HEK293 (cell line): Measurements from ENCODE around the gene PIN4.

ENCODE experiments used
- CTCF ChIA-PET: fragments of 350-600 bp; formaldehyde crosslinking; extraction: SDS; loops from one replicate; lab custom pipeline; 2021; ENCODE audit warnings: antibody characterized with exemption; lab: Yijun Ruan, JAX
- POLR2A ChIA-PET: fragments of 300-600 bp; formaldehyde crosslinking; extraction: SDS; loops from one replicate; lab custom pipeline; 2020; ENCODE audit warnings: antibody characterized with exemption, inconsistent platforms; lab: Yijun Ruan, JAX
- H3K27ac ChIP-seq: fragments of 200-500 bp; sonication (Bioruptor generic); 2 replicates; pipeline ENCODE4 v1.5.1; 2014; ENCODE audit warnings: low read depth, low read length, control low read depth, inconsistent platforms; ENCODE audit errors: extremely low read depth
- H3K36me3 ChIP-seq, 2 experiments: fragments of 200-500 bp in 1 of 2; sonication (Bioruptor generic) in 1 of 2; 1 replicate in 1 of 2; 2 replicates in 1 of 2; pipeline ENCODE4 v1.5.1; 2014 to 2017; ENCODE audit warnings: inconsistent platforms in 2 of 2, low read length in 2 of 2; ENCODE audit not compliant: control insufficient read depth in 2 of 2, insufficient read depth in 1 of 2
- H3K4me1 ChIP-seq: fragments of 200-500 bp; sonication (Bioruptor generic); 2 replicates; pipeline ENCODE4 v1.5.1; 2014; ENCODE audit warnings: mild to moderate bottlenecking, low read length, inconsistent platforms; ENCODE audit not compliant: control insufficient read depth, insufficient read depth
- H3K4me3 ChIP-seq: 2 replicates; pipeline ENCODE4 v1.5.1; 2011; ENCODE audit warnings: low read depth, mild to moderate bottlenecking, control low read depth, low read length, moderate library complexity
- H3K9me3 ChIP-seq: fragments of 200-500 bp; sonication (Bioruptor generic); 2 replicates; pipeline ENCODE4 v1.5.1; 2014; ENCODE audit warnings: low read depth, low read length, inconsistent platforms; ENCODE audit not compliant: control insufficient read depth, insufficient read depth
- BCL11A ChIP-seq: fragments of 450-650 bp; formaldehyde crosslinking; IDR thresholded peaks from 2 replicates; pipeline ENCODE4 v1.5.1; 2016; ENCODE audit warnings: low read depth, missing biosample characterization, missing genetic modification characterization
- BCL6B ChIP-seq: fragments of 450-650 bp; formaldehyde crosslinking; IDR thresholded peaks from 2 replicates; pipeline ENCODE4 v1.5.1; 2017; ENCODE audit warnings: missing biosample characterization, missing genetic modification characterization
- EGR2 ChIP-seq: fragments of 450-650 bp; formaldehyde crosslinking; IDR thresholded peaks from 2 replicates; pipeline ENCODE4 v1.5.1; 2016; ENCODE audit warnings: low read depth, missing biosample characterization, missing genetic modification characterization
- HOXA7 ChIP-seq: sonication (generic); formaldehyde crosslinking; IDR thresholded peaks from 2 replicates; pipeline ENCODE4 v1.8.1; 2022; ENCODE audit warnings: missing genetic modification reagents, borderline replicate concordance
- RBAK ChIP-seq: fragments of 450-650 bp; formaldehyde crosslinking; IDR thresholded peaks from 2 replicates; pipeline ENCODE4 v1.5.1; 2016; ENCODE audit warnings: missing biosample characterization, missing genetic modification characterization
- ZFP69B ChIP-seq: fragments of 450-650 bp; formaldehyde crosslinking; IDR thresholded peaks from 2 replicates; pipeline ENCODE4 v1.5.1; 2016; ENCODE audit warnings: missing biosample characterization, missing genetic modification characterization
- ZNF112 ChIP-seq: fragments of 450-650 bp; formaldehyde crosslinking; IDR thresholded peaks from 2 replicates; pipeline ENCODE4 v1.5.0; 2017; ENCODE audit warnings: missing biosample characterization, missing genetic modification characterization
- ZNF133 ChIP-seq: fragments of 450-650 bp; formaldehyde crosslinking; IDR thresholded peaks from 2 replicates; pipeline ENCODE4 v1.5.1; 2016; ENCODE audit warnings: missing biosample characterization, missing genetic modification characterization
- ZNF184 ChIP-seq: fragments of 450-650 bp; IDR thresholded peaks from 2 replicates; pipeline ENCODE4 v1.5.1; 2018; ENCODE audit warnings: missing biosample characterization, mild to moderate bottlenecking, missing genetic modification characterization
- ZNF211 ChIP-seq: fragments of 450-650 bp; formaldehyde crosslinking; IDR thresholded peaks from 2 replicates; pipeline ENCODE4 v1.5.1; 2016; ENCODE audit warnings: low read depth, missing biosample characterization, missing genetic modification characterization
- ZNF292 ChIP-seq: fragments of 450-650 bp; formaldehyde crosslinking; IDR thresholded peaks from 2 replicates; pipeline ENCODE4 v1.5.1; 2016; ENCODE audit warnings: low read depth, missing biosample characterization, missing genetic modification characterization, borderline replicate concordance
- ZNF529 ChIP-seq: fragments of 450-650 bp; formaldehyde crosslinking; IDR thresholded peaks from 2 replicates; pipeline ENCODE4 v1.5.1; 2017; ENCODE audit warnings: missing genetic modification characterization, missing biosample characterization; ENCODE audit not compliant: insufficient replicate concordance
- ZNF549 ChIP-seq: fragments of 450-650 bp; IDR thresholded peaks from 2 replicates; pipeline ENCODE4 v1.5.1; 2018; ENCODE audit warnings: missing biosample characterization, missing genetic modification characterization, mild to moderate bottlenecking, inconsistent platforms, moderate library complexity
- ZNF610 ChIP-seq: fragments of 450-650 bp; formaldehyde crosslinking; IDR thresholded peaks from 2 replicates; pipeline ENCODE4 v1.5.1; 2016; ENCODE audit warnings: missing biosample characterization, missing genetic modification characterization, borderline replicate concordance
- ZNF626 ChIP-seq: fragments of 450-650 bp; sonication (Bioruptor Pico); formaldehyde crosslinking; IDR thresholded peaks from 2 replicates; pipeline ENCODE4 v1.5.1; 2018; ENCODE audit warnings: missing biosample characterization, missing genetic modification characterization, inconsistent platforms
- TF ChIP-seq, protein P1 (sequence below): fragments of 450-650 bp; formaldehyde crosslinking; IDR thresholded peaks from 2 replicates; pipeline ENCODE4 v1.5.1; 2016; ENCODE audit warnings: missing biosample characterization, missing genetic modification characterization
- TF ChIP-seq, protein P2 (sequence below): fragments of 450-650 bp; formaldehyde crosslinking; IDR thresholded peaks from 2 replicates; pipeline ENCODE4 v1.5.1; 2016; ENCODE audit warnings: missing biosample characterization, missing genetic modification characterization

The PIN4 gene

GRCh38 chrX:72230290-72230689 lies 48.7 kb downstream of the PIN4 start:
- Histone ChIP-seq H3K36me3 (peaks cover 16 to 19% of the 10 kb centered on the region in 2 experiments; a peak in 2 of 3 replicates), H3K4me1 (no peaks in the 10 kb centered on the region), H3K4me3 (no peak overlapping the region), H3K9me3 (peaks cover 5% of the 10 kb centered on the region), H3K27ac (no peak overlapping the region)
- no peak for TF ChIP-seq EGR2 (tag by site-specific recombination)
- 0 out of 2 replicates have a peak, but pooled peaks have one; percentile 40 for TF ChIP-seq ZNF184
- peak; percentile 81 for TF ChIP-seq ZNF529 (tag by site-specific recombination)
- 0 out of 2 replicates have a peak, but pooled peaks have one; percentile 30 for TF ChIP-seq ZNF549 (tag by site-specific recombination)
- TF ChIP-seq ZNF211: 0 out of 2 replicates have a peak, but pooled peaks have one; percentile 31
- TF ChIP-seq, protein P1, sequence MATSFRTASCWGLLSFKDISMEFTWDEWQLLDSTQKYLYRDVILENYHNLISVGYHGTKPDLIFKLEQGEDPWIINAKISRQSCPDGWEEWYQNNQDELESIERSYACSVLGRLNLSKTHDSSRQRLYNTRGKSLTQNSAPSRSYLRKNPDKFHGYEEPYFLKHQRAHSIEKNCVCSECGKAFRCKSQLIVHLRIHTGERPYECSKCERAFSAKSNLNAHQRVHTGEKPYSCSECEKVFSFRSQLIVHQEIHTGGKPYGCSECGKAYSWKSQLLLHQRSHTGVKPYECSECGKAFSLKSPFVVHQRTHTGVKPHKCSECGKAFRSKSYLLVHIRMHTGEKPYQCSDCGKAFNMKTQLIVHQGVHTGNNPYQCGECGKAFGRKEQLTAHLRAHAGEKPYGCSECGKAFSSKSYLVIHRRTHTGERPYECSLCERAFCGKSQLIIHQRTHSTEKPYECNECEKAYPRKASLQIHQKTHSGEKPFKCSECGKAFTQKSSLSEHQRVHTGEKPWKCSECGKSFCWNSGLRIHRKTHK (tag by site-specific recombination): 0 out of 2 replicates have a peak, but pooled peaks have one; percentile 23
- peak; percentile 43; the same call in 1 of the 2 replicates for TF ChIP-seq ZNF610 (tag by site-specific recombination)
- TF ChIP-seq ZNF626 (tag by site-specific recombination): peak; percentile 86; the same call in 1 of the 2 replicates
- peak; percentile 68 for TF ChIP-seq ZNF112 (tag by site-specific recombination)
- TF ChIP-seq, protein P2, sequence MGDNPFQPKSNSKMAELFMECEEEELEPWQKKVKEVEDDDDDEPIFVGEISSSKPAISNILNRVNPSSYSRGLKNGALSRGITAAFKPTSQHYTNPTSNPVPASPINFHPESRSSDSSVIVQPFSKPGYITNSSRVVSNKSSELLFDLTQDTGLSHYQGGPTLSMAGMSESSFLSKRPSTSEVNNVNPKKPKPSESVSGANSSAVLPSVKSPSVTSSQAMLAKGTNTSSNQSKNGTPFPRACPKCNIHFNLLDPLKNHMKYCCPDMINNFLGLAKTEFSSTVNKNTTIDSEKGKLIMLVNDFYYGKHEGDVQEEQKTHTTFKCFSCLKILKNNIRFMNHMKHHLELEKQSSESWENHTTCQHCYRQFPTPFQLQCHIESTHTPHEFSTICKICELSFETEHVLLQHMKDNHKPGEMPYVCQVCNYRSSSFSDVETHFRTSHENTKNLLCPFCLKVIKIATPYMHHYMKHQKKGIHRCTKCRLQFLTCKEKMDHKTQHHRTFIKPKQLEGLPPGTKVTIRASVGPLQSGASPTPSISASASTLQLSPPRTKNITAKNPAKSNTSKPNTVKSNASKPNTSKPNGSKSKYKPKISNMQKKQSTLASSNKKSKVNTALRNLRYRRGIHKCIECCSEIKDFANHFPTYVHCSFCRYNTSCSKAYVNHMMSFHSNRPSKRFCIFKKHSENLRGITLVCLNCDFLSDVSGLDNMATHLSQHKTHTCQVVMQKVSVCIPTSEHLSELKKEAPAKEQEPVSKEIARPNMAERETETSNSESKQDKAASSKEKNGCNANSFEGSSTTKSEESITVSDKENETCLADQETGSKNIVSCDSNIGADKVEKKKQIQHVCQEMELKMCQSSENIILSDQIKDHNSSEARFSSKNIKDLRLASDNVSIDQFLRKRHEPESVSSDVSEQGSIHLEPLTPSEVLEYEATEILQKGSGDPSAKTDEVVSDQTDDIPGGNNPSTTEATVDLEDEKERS (tag by site-specific recombination): 0 out of 2 replicates have a peak, but pooled peaks have one; percentile 56
- TF ChIP-seq ZFP69B (tag by site-specific recombination): no peak
- no peak for TF ChIP-seq HOXA7
- no peak for TF ChIP-seq BCL6B (tag by site-specific recombination)
- ChIA-PET CTCF (interaction anchor here (0.7 to 3.9 kb wide), 2 partner anchors 15 to 98 kb away, joined by 3 to 20 read pairs; no protein-coding TSS in a partner anchor), POLR2A (interaction anchor here (0.8 kb wide), 1 partner anchor 227 kb away, joined by 3 read pairs; no protein-coding TSS in a partner anchor)

DNA sequence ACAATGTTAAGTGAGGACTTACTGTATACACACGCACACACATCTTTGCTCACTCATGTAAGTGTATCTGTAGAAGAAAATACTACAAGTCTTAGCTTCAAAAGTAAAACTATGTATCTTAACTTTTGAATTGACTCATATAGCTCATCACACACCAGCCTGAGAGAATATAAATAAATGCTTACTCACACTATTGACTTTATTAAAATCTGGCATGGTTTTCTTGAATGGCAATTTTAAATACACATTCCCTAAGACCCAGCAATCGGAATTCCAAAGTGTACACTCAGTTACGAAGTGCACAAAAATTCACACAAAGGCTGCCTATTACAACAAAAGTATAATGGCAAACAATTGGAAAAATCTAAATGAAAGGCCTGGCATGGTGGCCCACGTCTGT lies 55.3 kb downstream of the PIN4 start:
- no peaks in the 10 kb centered on the region for H3K4me1 ChIP-seq
- TF ChIP-seq ZNF292 (tag by site-specific recombination) (no peak), BCL11A (tag by site-specific recombination) (no peak), ZNF133 (tag by site-specific recombination) (peak; percentile 48; the same call in 1 of the 2 replicates), RBAK (tag by site-specific recombination) (no peak)
- TF ChIP-seq, all 188 proteins: peak for 1
- Histone ChIP-seq H3K4me3 (no peak overlapping the region), H3K9me3 (no peaks in the 10 kb centered on the region; the same call in 1 of the 2 replicates), H3K27ac (no peak overlapping the region), H3K36me3 (peaks cover 11 to 17% of the 10 kb centered on the region in 2 experiments)
- POLR2A ChIA-PET: interaction anchor here (1.2 kb wide), 1 partner anchor 56 kb away, joined by 4 read pairs; the partner anchor contains the start of gene PIN4
- CTCF ChIA-PET: interaction anchor here (0.6 to 4.8 kb wide), 2 partner anchors 10 to 33 kb away, joined by 3 to 24 read pairs; no protein-coding TSS in a partner anchor
